IMR-90 (cell line): ENCODE results near the gene NHSL2. TPM values are rescaled to one million over a fixed set of nuclear protein-coding genes. Genes with fewer than 3 reads are reported as not detected.

Source experiments
- ATAC-seq: fragments of 200-7000 bp; cut with Tn5 transposase; 2 replicates; pipeline ENCODE4 v1.9.1; 2020; ENCODE audit warnings: low read depth, mild to moderate bottlenecking, moderate library complexity
- BruUV-seq: library from RNA; stranded (reverse); fragments of 400-500 nt; replicated peaks from 2 replicates; lab custom pipeline; 2021; lab: Mats Ljungman, UMichigan
- CTCF ChIA-PET: fragments of 300-600 bp; formaldehyde crosslinking; extraction: SDS; loops from one replicate; lab custom pipeline; 2021; ENCODE audit warnings: antibody characterized with exemption; lab: Yijun Ruan, JAX
- POLR2A ChIA-PET: fragments of 300-600 bp; sonication (Branson Sonifier 250); formaldehyde crosslinking; loops from one replicate; lab custom pipeline; 2022; ENCODE audit warnings: antibody characterized with exemption; ENCODE audit not compliant: unreplicated experiment; lab: Charles Lee
- DNase-seq: peaks from one replicate; pipeline ENCODE4 v3.0.0; 2013
- H2AFZ ChIP-seq: replicated peaks from 2 replicates; pipeline ENCODE3; 2013; ENCODE audit warnings: low read length, mild to moderate bottlenecking; ENCODE audit not compliant: poor library complexity
- H2AK5ac ChIP-seq: 2 replicates; pipeline ENCODE4 v1.6.1; 2013; ENCODE audit warnings: low read depth, low read length, inconsistent platforms
- H2AK9ac ChIP-seq: replicated peaks from 2 replicates; pipeline ENCODE3; 2013; ENCODE audit warnings: mild to moderate bottlenecking, low read depth, low read length, moderate library complexity; ENCODE audit not compliant: poor library complexity
- H2BK120ac ChIP-seq: 2 replicates; pipeline ENCODE4 v1.6.1; 2013; ENCODE audit warnings: low read depth, low read length, inconsistent platforms
- H2BK15ac ChIP-seq: 3 replicates; pipeline ENCODE4 v1.6.1; 2013; ENCODE audit warnings: low read depth, low read length, inconsistent platforms
- H2BK20ac ChIP-seq: 2 replicates; pipeline ENCODE4 v1.6.1; 2013; ENCODE audit warnings: low read depth, mild to moderate bottlenecking, inconsistent platforms, low read length, moderate library complexity
- H2BK5ac ChIP-seq: 2 replicates; pipeline ENCODE4 v1.6.1; 2013; ENCODE audit warnings: mild to moderate bottlenecking, low read depth, low read length, inconsistent platforms; ENCODE audit not compliant: poor library complexity, severe bottlenecking
- H3K14ac ChIP-seq: replicated peaks from 2 replicates; pipeline ENCODE4 v1.6.1; 2013; ENCODE audit warnings: low read depth, low read length, inconsistent platforms
- H3K18ac ChIP-seq: 2 replicates; pipeline ENCODE4 v1.6.1; 2013; ENCODE audit warnings: low read depth, low read length, control low read depth
- H3K23ac ChIP-seq: 2 replicates; pipeline ENCODE4 v1.6.1; 2013; ENCODE audit warnings: low read depth, low read length, inconsistent platforms
- H3K27ac ChIP-seq: 2 replicates; pipeline ENCODE4 v1.5.1; 2013; ENCODE audit warnings: mild to moderate bottlenecking, control low read depth, low read length; ENCODE audit not compliant: insufficient read depth
- H3K27me3 ChIP-seq: 2 replicates; pipeline ENCODE4 v1.6.1; 2013; ENCODE audit warnings: low read length; ENCODE audit not compliant: control insufficient read depth, insufficient read depth
- H3K36me3 ChIP-seq: 2 replicates; pipeline ENCODE4 v1.6.1; 2013; ENCODE audit warnings: low read length, mixed read lengths; ENCODE audit not compliant: control insufficient read depth, insufficient read depth
- H3K4ac ChIP-seq: 2 replicates; pipeline ENCODE4 v1.6.1; 2013; ENCODE audit warnings: low read depth, low read length, inconsistent platforms
- H3K4me1 ChIP-seq: 2 replicates; pipeline ENCODE4 v1.6.1; 2013; ENCODE audit warnings: low read length, mixed read lengths; ENCODE audit not compliant: control insufficient read depth, insufficient read depth
- H3K4me2 ChIP-seq: 2 replicates; pipeline ENCODE4 v1.6.1; 2013; ENCODE audit warnings: low read depth, mild to moderate bottlenecking, control low read depth, low read length, moderate library complexity
- H3K4me3 ChIP-seq: 2 replicates; pipeline ENCODE4 v1.5.1; 2013; ENCODE audit warnings: low read depth, mild to moderate bottlenecking, control low read depth, low read length, moderate library complexity; ENCODE audit not compliant: insufficient read depth
- H3K56ac ChIP-seq: 2 replicates; pipeline ENCODE4 v1.6.1; 2013; ENCODE audit warnings: low read length, inconsistent platforms; ENCODE audit not compliant: insufficient read depth; ENCODE audit errors: extremely low read depth
- H3K79me1 ChIP-seq, 2 experiments: 2 replicates each; pipeline ENCODE4 v1.6.1; 2013; ENCODE audit warnings: low read length in 2 of 2, inconsistent platforms in 1 of 2, low read depth in 1 of 2
- H3K9ac ChIP-seq: 2 replicates; pipeline ENCODE4 v1.6.1; 2013; ENCODE audit warnings: low read depth, low read length, control low read depth
- H3K9me1 ChIP-seq: 2 replicates; pipeline ENCODE4 v1.6.1; 2013; ENCODE audit warnings: low read length, inconsistent platforms; ENCODE audit not compliant: insufficient read depth
- H3K9me3 ChIP-seq: 2 replicates; pipeline ENCODE4 v1.6.1; 2013; ENCODE audit warnings: low read length; ENCODE audit not compliant: control insufficient read depth, insufficient read depth
- H4K20me1 ChIP-seq: 2 replicates; pipeline ENCODE4 v1.6.1; 2013; ENCODE audit warnings: low read length, inconsistent platforms; ENCODE audit not compliant: insufficient read depth
- H4K5ac ChIP-seq: 2 replicates; pipeline ENCODE4 v1.6.1; 2013; ENCODE audit warnings: mild to moderate bottlenecking, low read depth, low read length, control low read depth
- H4K8ac ChIP-seq, 2 experiments: 2 replicates each; pipeline ENCODE4 v1.6.1; 2013; ENCODE audit warnings: low read depth in 2 of 2, low read length in 2 of 2, control low read depth in 1 of 2, inconsistent platforms in 1 of 2
- H4K91ac ChIP-seq: 2 replicates; pipeline ENCODE4 v1.6.1; 2013; ENCODE audit warnings: low read depth, low read length, inconsistent platforms; ENCODE audit not compliant: insufficient read depth
- CEBPB ChIP-seq: IDR thresholded peaks from 2 replicates; pipeline ENCODE4 v1.6.1; 2012; ENCODE audit warnings: low read depth, low read length, improper control_type of control experiment
- CHD1 ChIP-seq: IDR thresholded peaks from 2 replicates; pipeline ENCODE4 v1.6.1; 2012; ENCODE audit warnings: low read depth, low read length, improper control_type of control experiment
- FOS ChIP-seq: fragments of 150-350 bp; IDR thresholded peaks from 2 replicates; pipeline ENCODE4 v1.6.1; 2016; ENCODE audit warnings: low read depth, low read length
- NFE2L2 ChIP-seq: fragments of 150-350 bp; IDR thresholded peaks from 2 replicates; pipeline ENCODE4 v1.6.1; 2016; ENCODE audit warnings: low read depth, mild to moderate bottlenecking, low read length
- WGBS, 2 experiments: methylation state at CpG; one replicate each; pipeline versions ENCODE4 v1.1.5 to v1.1.7; 2013; ENCODE audit warnings: missing lambda C conversion rate in 2 of 2; ENCODE audit not compliant: insufficient read length in 1 of 2; ENCODE audit errors: extremely low coverage in 2 of 2; 5-methylcytosine and 5-hydroxymethylcytosine counted together
- dilution Hi-C: fragments of 300-500 bp; cut with HindIII; formaldehyde crosslinking; loops from one replicate; pipeline ENCODE4 v1.14.3; 2018; ENCODE audit warnings: low sequenced_read_pairs; ENCODE audit not compliant: unreplicated experiment
- in situ Hi-C: fragments of 300-500 bp; cut with MboI; formaldehyde crosslinking; loops from 3 replicates; pipeline ENCODE4 v1.14.3; 2019; ENCODE audit warnings: low sequenced_read_pairs, inconsistent platforms, mixed read lengths
- intact Hi-C: fragments of 100-400 bp; cut with micrococcal nuclease; formaldehyde crosslinking; loops from 2 replicates; pipeline ENCODE4 v1.10.0; 2022
- polyA plus RNA-seq, 3 experiments: library from polyadenylated mRNA; depleted of rRNA; stranded (reverse); fragments of >200 nt; gene quantifications; 2 replicates each; pipeline ENCODE4 v1.2.3, GENCODE V29; 2012; ENCODE audit warnings: low replicate concordance in 1 of 3
- total RNA-seq: library from RNA; depleted of rRNA; stranded (reverse); fragments of >200 nt; gene quantifications from 2 replicates; pipeline ENCODE4 v1.2.3, GENCODE V29; 2012

NHSL2 gene
- total and polyA plus RNA-seq, 2 of the 4 experiments (the other 2 are of a cell fraction), result 0.72 to 0.75 TPM

DNA sequence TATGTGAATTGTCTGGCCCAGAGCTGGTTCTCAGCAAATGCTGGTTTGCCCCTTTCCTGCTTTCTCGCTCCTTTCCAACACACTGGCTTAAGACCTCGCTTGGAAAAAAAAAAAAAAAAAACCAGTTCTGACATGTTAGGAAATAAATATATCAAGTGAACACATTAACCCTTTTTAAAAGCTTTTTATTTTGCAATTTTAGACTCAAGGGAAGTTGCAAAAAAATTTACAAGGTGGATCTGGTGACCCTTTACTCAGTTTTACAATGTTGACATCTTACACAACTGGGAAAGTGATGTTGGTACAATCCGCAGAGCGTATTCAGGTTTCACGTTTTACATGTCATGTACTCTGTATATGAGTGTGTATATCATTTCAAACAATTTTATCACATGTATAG lies 121.0 kb downstream of the NHSL2 start:
- Histone ChIP-seq H3K23ac (no peak overlapping the region), H4K8ac (no peak overlapping the region), H3K4me3 (no peak overlapping the region), H3K56ac (no peak overlapping the region), H2AK9ac (no peak overlapping the region), H3K9me1 (peaks cover 12% of the 10 kb centered on the region), H3K9ac (no peak overlapping the region), H3K4me1 (peaks cover 11% of the 10 kb centered on the region), H3K27me3 (peaks cover 14% of the 10 kb centered on the region), H2BK15ac (no peak overlapping the region), H3K14ac (no peak overlapping the region), H4K91ac (no peak overlapping the region), H3K4me2 (no peak overlapping the region), H4K20me1 (no peaks in the 10 kb centered on the region), H3K27ac (no peak overlapping the region), H3K4ac (no peak overlapping the region), H3K36me3 (no peaks in the 10 kb centered on the region), H2BK5ac (no peak overlapping the region), H3K9me3 (peaks cover 4% of the 10 kb centered on the region), H4K5ac (no peak overlapping the region), H2BK120ac (no peak overlapping the region), H3K18ac (no peak overlapping the region), H3K79me1 (no peaks in the 10 kb centered on the region), H2AK5ac (no peak overlapping the region), H2BK20ac (no peak overlapping the region), H2AFZ (no peak overlapping the region)
- dilution Hi-C loops (no loop called here), intact Hi-C loops (no loop called here), in situ Hi-C loops (no loop called here)
- BruUV-seq, result no TSS peak
- no CpG with 5 or more reads among the region's 5 CpGs for WGBS, 2 experiments
- ATAC-seq (no peak), DNase-seq (no peak)
- ChIA-PET POLR2A (no interaction called here), CTCF (no interaction called here)
- TF ChIP-seq FOS, result no peak
- no peak for TF ChIP-seq CHD1
- TF ChIP-seq CEBPB, result no peak
- no peak for TF ChIP-seq NFE2L2
